SK-N-SH (cell line): Measurements from ENCODE around the gene JPH3. TPM values are rescaled to one million over a fixed set of nuclear protein-coding genes. Genes with fewer than 3 reads are reported as not detected.
A peak's percentile ranks its signal among the peaks of the same experiment; 100 is the strongest.

Experiments
- CTCF ChIA-PET: fragments of 300-600, 350-600 bp; formaldehyde crosslinking; extraction: SDS; loops from one replicate; lab custom pipeline; 2021; lab: Yijun Ruan, JAX
- POLR2A ChIA-PET: fragments of 350-600 bp; sonication (Branson Sonifier 250); formaldehyde crosslinking; extraction: SDS; loops from one replicate; lab custom pipeline; 2020; ENCODE audit warnings: antibody characterized with exemption, inconsistent platforms; lab: Yijun Ruan, JAX
- DNase-seq: peaks from one replicate; pipeline ENCODE4 v3.0.0; 2012
- H2AFZ ChIP-seq: fragments of 200-600 bp; sonication (generic); 2 replicates; pipeline ENCODE4 v1.8.1; 2016; ENCODE audit warnings: antibody characterized with exemption, mild to moderate bottlenecking, low read depth
- H3F3A ChIP-seq: fragments of 200-600 bp; sonication (generic); replicated peaks from 2 replicates; pipeline ENCODE3; 2016; ENCODE audit warnings: antibody characterized with exemption, mild to moderate bottlenecking; ENCODE audit not compliant: insufficient read depth
- H3K27ac ChIP-seq, 2 experiments: fragments of 200-500 bp in 1 of 2; fragments of 200-600 bp in 1 of 2; sonication (Bioruptor generic) in 1 of 2; sonication (generic), shearing (Covaris generic) in 1 of 2; 2 replicates each; pipeline versions ENCODE4 v1.5.1 to v1.6.1; 2014 to 2016; ENCODE audit warnings: low read depth in 2 of 2, inconsistent platforms in 1 of 2, low read length in 1 of 2, mild to moderate bottlenecking in 1 of 2, mixed read lengths in 1 of 2
- H3K27me3 ChIP-seq: fragments of 200-600 bp; sonication (generic), shearing (Covaris generic); 2 replicates; pipeline ENCODE4 v1.6.1; 2016; ENCODE audit warnings: mixed run types; ENCODE audit not compliant: insufficient read depth
- H3K36me3 ChIP-seq, 2 experiments: fragments of 200-500 bp in 1 of 2; fragments of 200-600 bp in 1 of 2; sonication (Bioruptor generic) in 1 of 2; sonication (generic) in 1 of 2; replicated peaks in 1 of 2; 2 replicates each; pipeline versions ENCODE3 to v1.5.1; 2014 to 2016; ENCODE audit warnings: low read length in 1 of 2, mild to moderate bottlenecking in 1 of 2; ENCODE audit not compliant: insufficient read depth in 2 of 2, control insufficient read depth in 1 of 2
- H3K4me1 ChIP-seq, 2 experiments: fragments of 200-500 bp in 1 of 2; fragments of 200-600 bp in 1 of 2; sonication (Bioruptor generic) in 1 of 2; sonication (generic), shearing (Covaris generic) in 1 of 2; 2 replicates each; pipeline versions ENCODE4 v1.5.1 to v1.6.1; 2014 to 2016; ENCODE audit warnings: low read depth in 1 of 2, low read length in 1 of 2, mixed run types in 1 of 2; ENCODE audit not compliant: insufficient read depth in 2 of 2, control insufficient read depth in 1 of 2
- H3K4me2 ChIP-seq: fragments of 200-600 bp; sonication (generic), shearing (Covaris generic); 2 replicates; pipeline ENCODE4 v1.6.1; 2017; ENCODE audit warnings: mixed run types
- H3K4me3 ChIP-seq, 2 experiments: fragments of 200-500 bp in 1 of 2; fragments of 200-600 bp in 1 of 2; sonication (Bioruptor generic) in 1 of 2; sonication (generic), shearing (Covaris generic) in 1 of 2; 2 replicates each; pipeline versions ENCODE4 v1.5.1 to v1.8.1; 2014 to 2016; ENCODE audit warnings: low read depth in 2 of 2, inconsistent platforms in 1 of 2, low read length in 1 of 2, mild to moderate bottlenecking in 1 of 2, mixed read lengths in 1 of 2, moderate library complexity in 1 of 2
- H3K79me2 ChIP-seq: fragments of 200-600 bp; sonication (generic); 2 replicates; pipeline ENCODE4 v1.8.1; 2017; ENCODE audit warnings: mild to moderate bottlenecking; ENCODE audit not compliant: insufficient read depth
- H3K9ac ChIP-seq: fragments of 200-600 bp; sonication (generic); 2 replicates; pipeline ENCODE4 v1.6.1; 2017; ENCODE audit warnings: mixed run types
- H3K9me2 ChIP-seq: fragments of 200-600 bp; sonication (generic); 2 replicates; pipeline ENCODE4 v1.6.1; 2017; ENCODE audit warnings: mixed run types
- H3K9me3 ChIP-seq: fragments of 200-600 bp; sonication (generic); 2 replicates; pipeline ENCODE4 v1.6.1; 2017; ENCODE audit warnings: mixed run types, mild to moderate bottlenecking, moderate library complexity
- H4K20me1 ChIP-seq: fragments of 200-600 bp; sonication (generic); 2 replicates; pipeline ENCODE4 v1.6.1; 2017; ENCODE audit warnings: mild to moderate bottlenecking, mixed run types; ENCODE audit not compliant: insufficient read depth
- ELF1 ChIP-seq: IDR thresholded peaks from 2 replicates; pipeline ENCODE4 v1.4.0; 2012
- EZH2phosphoT487 ChIP-seq: fragments of 200-600 bp; sonication (generic); IDR thresholded peaks from 2 replicates; pipeline ENCODE4 v1.6.1; 2017; ENCODE audit warnings: low read depth, mixed run types, mild to moderate bottlenecking, antibody characterized with exemption, moderate library complexity, borderline replicate concordance
- FOXJ3 ChIP-seq: sonication (generic); formaldehyde crosslinking; IDR thresholded peaks from 2 replicates; pipeline ENCODE4 v1.5.1; 2020; ENCODE audit warnings: mild to moderate bottlenecking, missing genetic modification reagents
- FOXM1 ChIP-seq: IDR thresholded peaks from 2 replicates; pipeline ENCODE4 v1.4.0; 2012; ENCODE audit warnings: low read depth, mild to moderate bottlenecking
- GATA2 ChIP-seq: sonication (generic); formaldehyde crosslinking; IDR thresholded peaks from 2 replicates; pipeline ENCODE4 v1.5.0; 2020; ENCODE audit warnings: mild to moderate bottlenecking, missing genetic modification reagents
- MEF2A ChIP-seq: IDR thresholded peaks from 2 replicates; pipeline ENCODE4 v1.4.0; 2012; ENCODE audit warnings: low read depth, borderline replicate concordance
- MXI1 ChIP-seq: IDR thresholded peaks from 2 replicates; pipeline ENCODE4 v1.6.1; 2012; ENCODE audit warnings: mild to moderate bottlenecking, low read depth, low read length, improper control_type of control experiment
- NRF1 ChIP-seq: IDR thresholded peaks from 2 replicates; pipeline ENCODE4 v1.6.1; 2012; ENCODE audit warnings: low read depth, mild to moderate bottlenecking, low read length
- RAD21 ChIP-seq: IDR thresholded peaks from 2 replicates; pipeline ENCODE4 v1.6.1; 2012; ENCODE audit warnings: mild to moderate bottlenecking, low read length
- REST ChIP-seq: IDR thresholded peaks from 2 replicates; pipeline ENCODE4 v1.6.1; 2012; ENCODE audit warnings: mild to moderate bottlenecking, low read depth, low read length, moderate library complexity
- RFX5 ChIP-seq: IDR thresholded peaks from 2 replicates; pipeline ENCODE4 v1.6.1; 2012; ENCODE audit warnings: mild to moderate bottlenecking, improper control_type of control experiment, low read length
- SIN3A ChIP-seq: IDR thresholded peaks from 2 replicates; pipeline ENCODE4 v1.6.1; 2012; ENCODE audit warnings: low read depth, mild to moderate bottlenecking, low read length, moderate library complexity, borderline replicate concordance
- TAF1 ChIP-seq: IDR thresholded peaks from 2 replicates; pipeline ENCODE4 v1.6.1; 2012; ENCODE audit warnings: low read depth, mild to moderate bottlenecking, low read length, moderate library complexity, borderline replicate concordance
- TCF12 ChIP-seq: IDR thresholded peaks from 2 replicates; pipeline ENCODE4 v1.4.0; 2012
- TEAD4 ChIP-seq: IDR thresholded peaks from 2 replicates; pipeline ENCODE4 v1.4.0; 2012; ENCODE audit warnings: mild to moderate bottlenecking, borderline replicate concordance; ENCODE audit not compliant: insufficient read depth
- WGBS: methylation state at CpG from one replicate; pipeline ENCODE4 v1.1.6; 2017; ENCODE audit warnings: low lambda C conversion rate; 5-methylcytosine and 5-hydroxymethylcytosine counted together
- polyA plus RNA-seq, 3 experiments: library from polyadenylated mRNA; depleted of rRNA; stranded (reverse); fragments of >200 nt; gene quantifications; 2 replicates each; pipeline ENCODE4 v1.2.3, GENCODE V29; 2012
- TF ChIP-seq, protein P1 (sequence below): IDR thresholded peaks from 2 replicates; pipeline ENCODE4; 2012
- TF ChIP-seq, protein P2 (sequence below): IDR thresholded peaks from 2 replicates; pipeline ENCODE4 v1.4.0; 2012; ENCODE audit warnings: low read depth

JPH3 gene
- polyA plus RNA-seq, 1 of the 3 experiments (the other 2 are of a cell fraction) = 0.25 TPM

- H2AFZ ChIP-seq = no peak overlapping the region
- H3K36me3 ChIP-seq = no peaks in the 10 kb centered on the region
- no peaks in the 10 kb centered on the region; the same call in 1 of the 2 replicates for H3K27me3 ChIP-seq
- no peak for TF ChIP-seq GATA2 (CRISPR knock-in tag)
- TF ChIP-seq TAF1 = no peak
- no peak for TF ChIP-seq REST
- no peak overlapping the region for H3K4me2 ChIP-seq
- H3K9ac ChIP-seq = no peak overlapping the region
- no peaks in the 10 kb centered on the region for H4K20me1 ChIP-seq
- H3K4me3 ChIP-seq = no peak overlapping the region
- WGBS = 55% methylated on average over 17 of the region's 26 CpGs
- ChIA-PET CTCF (interaction anchor here (1.0 to 2.6 kb wide), 3 partner anchors 15 to 30 kb away, joined by 3 to 12 read pairs (median 5); no protein-coding TSS in a partner anchor), POLR2A (no interaction called here)
- H3K79me2 ChIP-seq = no peaks in the 10 kb centered on the region
- H3F3A ChIP-seq = no peaks in the 10 kb centered on the region
- no peaks in the 10 kb centered on the region for H3K9me3 ChIP-seq
- DNase-seq = peak; percentile 17
- no peaks in the 10 kb centered on the region for H3K9me2 ChIP-seq
- H3K27ac ChIP-seq = no peak overlapping the region
- no peaks in the 10 kb centered on the region for H3K4me1 ChIP-seq
Measured at GRCh38 chr16:87619360-87620200, 17.3 kb downstream of the JPH3 start.

DNA sequence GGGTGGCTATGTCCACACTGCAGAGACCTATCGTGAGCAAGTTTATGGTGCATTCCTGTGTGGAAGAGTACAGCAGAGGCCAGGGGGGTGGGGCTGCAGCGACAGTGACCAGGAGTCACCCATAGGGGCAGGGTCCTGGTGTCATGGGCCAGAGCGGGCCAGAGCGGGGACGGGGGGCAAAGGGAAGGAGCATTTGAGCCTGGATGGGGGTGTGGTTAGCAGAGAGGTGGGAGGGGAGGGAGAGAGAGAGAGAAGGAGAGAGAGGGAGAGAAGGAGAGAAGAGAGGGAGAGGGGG lies 17.8 kb downstream of the JPH3 start:
- Histone ChIP-seq H3K9ac (no peak overlapping the region), H3K4me3 (no peak overlapping the region), H3K27me3 (no peaks in the 10 kb centered on the region; the same call in 1 of the 2 replicates), H3K4me1 (no peaks in the 10 kb centered on the region), H2AFZ (no peak overlapping the region), H3K79me2 (no peaks in the 10 kb centered on the region), H3K27ac (no peak overlapping the region), H4K20me1 (no peaks in the 10 kb centered on the region), H3K36me3 (no peaks in the 10 kb centered on the region), H3K4me2 (no peak overlapping the region), H3K9me2 (no peaks in the 10 kb centered on the region), H3K9me3 (no peaks in the 10 kb centered on the region), H3F3A (no peaks in the 10 kb centered on the region)
- 39% methylated on average over 5 of the region's 5 CpGs for WGBS
- ChIA-PET POLR2A (no interaction called here), CTCF (interaction anchor here (2.6 kb wide), 1 partner anchor 16 kb away, joined by 12 read pairs; no protein-coding TSS in a partner anchor)
- DNase-seq = peak; percentile 33
- TF ChIP-seq MXI1 (no peak), ELF1 (no peak), GATA2 (CRISPR knock-in tag) (no peak), NRF1 (no peak), TEAD4 (no peak), RAD21 (no peak), RFX5 (no peak), SIN3A (no peak), REST (no peak), EZH2phosphoT487 (no peak), FOXM1 (no peak), MEF2A (no peak), FOXJ3 (no peak), TCF12 (no peak)
- TF ChIP-seq, protein P1, sequence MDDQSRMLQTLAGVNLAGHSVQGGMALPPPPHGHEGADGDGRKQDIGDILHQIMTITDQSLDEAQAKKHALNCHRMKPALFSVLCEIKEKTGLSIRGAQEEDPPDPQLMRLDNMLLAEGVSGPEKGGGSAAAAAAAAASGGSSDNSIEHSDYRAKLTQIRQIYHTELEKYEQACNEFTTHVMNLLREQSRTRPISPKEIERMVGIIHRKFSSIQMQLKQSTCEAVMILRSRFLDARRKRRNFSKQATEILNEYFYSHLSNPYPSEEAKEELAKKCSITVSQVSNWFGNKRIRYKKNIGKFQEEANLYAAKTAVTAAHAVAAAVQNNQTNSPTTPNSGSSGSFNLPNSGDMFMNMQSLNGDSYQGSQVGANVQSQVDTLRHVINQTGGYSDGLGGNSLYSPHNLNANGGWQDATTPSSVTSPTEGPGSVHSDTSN = no peak
- TF ChIP-seq, protein P2, sequence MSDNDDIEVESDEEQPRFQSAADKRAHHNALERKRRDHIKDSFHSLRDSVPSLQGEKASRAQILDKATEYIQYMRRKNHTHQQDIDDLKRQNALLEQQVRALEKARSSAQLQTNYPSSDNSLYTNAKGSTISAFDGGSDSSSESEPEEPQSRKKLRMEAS = no peak
